Fibroblast of upper back skin (primary cell): ENCODE results near the gene TCEA3.
A peak's percentile ranks its signal among the peaks of the same experiment; 100 is the strongest.

Experiments
- DNase-seq: peaks from one replicate; pipeline ENCODE4 v3.0.0-alpha.2; 2013

Gene TCEA3

GRCh38 chr1:23424293-23425192 lies at the start of gene TCEA3:
TSS of gene TCEA3 (minus strand) at chr1:23424748. CDS start at chr1:23424633, 115 bp downstream.
- DNase-seq, result no peak

- peak; percentile 47 for DNase-seq
Observed at GRCh38 chr1:23473037-23473800, 48.7 kb upstream of the TCEA3 start.

- no peak for DNase-seq
Observed at GRCh38 chr1:23472351-23473036, 47.9 kb upstream of the TCEA3 start.

GRCh38 chr1:23471473-23472075 lies 47.0 kb upstream of the TCEA3 start:
- DNase-seq, result no peak

- peak; percentile 92 for DNase-seq
Observed at GRCh38 chr1:23470282-23471070, 45.9 kb upstream of the TCEA3 start.

GRCh38 chr1:23469372-23469982 lies 44.9 kb upstream of the TCEA3 start:
- no peak for DNase-seq

GRCh38 chr1:23466423-23466989 lies 42.0 kb upstream of the TCEA3 start:
- DNase-seq, result no peak

- no peak for DNase-seq
Observed at GRCh38 chr1:23463286-23463685, 38.7 kb upstream of the TCEA3 start.

- DNase-seq, result no peak
Observed at GRCh38 chr1:23462766-23463165, 38.2 kb upstream of the TCEA3 start.

- no peak for DNase-seq
Observed at GRCh38 chr1:23461050-23461449, 36.5 kb upstream of the TCEA3 start.

- DNase-seq, result no peak
Observed at GRCh38 chr1:23460519-23460918, 36.0 kb upstream of the TCEA3 start.

GRCh38 chr1:23459338-23459757 lies 34.8 kb upstream of the TCEA3 start:
- no peak for DNase-seq

- DNase-seq, result no peak
Observed at GRCh38 chr1:23456226-23456625, 31.7 kb upstream of the TCEA3 start.

- DNase-seq, result no peak
Observed at GRCh38 chr1:23453455-23454000, 29.0 kb upstream of the TCEA3 start.

- DNase-seq, result no peak
Observed at GRCh38 chr1:23452011-23452411, 27.5 kb upstream of the TCEA3 start.

GRCh38 chr1:23451441-23451840 lies 26.9 kb upstream of the TCEA3 start:
- no peak for DNase-seq

GRCh38 chr1:23450894-23451293 lies 26.3 kb upstream of the TCEA3 start:
- no peak for DNase-seq

- DNase-seq, result no peak
Observed at GRCh38 chr1:23449958-23450357, 25.4 kb upstream of the TCEA3 start.

GRCh38 chr1:23449306-23449705 lies 24.8 kb upstream of the TCEA3 start:
- DNase-seq, result no peak

- no peak for DNase-seq
Observed at GRCh38 chr1:23448846-23449245, 24.3 kb upstream of the TCEA3 start.
